ENCODE data around the gene ARSA.

ARSA gene

DNA sequence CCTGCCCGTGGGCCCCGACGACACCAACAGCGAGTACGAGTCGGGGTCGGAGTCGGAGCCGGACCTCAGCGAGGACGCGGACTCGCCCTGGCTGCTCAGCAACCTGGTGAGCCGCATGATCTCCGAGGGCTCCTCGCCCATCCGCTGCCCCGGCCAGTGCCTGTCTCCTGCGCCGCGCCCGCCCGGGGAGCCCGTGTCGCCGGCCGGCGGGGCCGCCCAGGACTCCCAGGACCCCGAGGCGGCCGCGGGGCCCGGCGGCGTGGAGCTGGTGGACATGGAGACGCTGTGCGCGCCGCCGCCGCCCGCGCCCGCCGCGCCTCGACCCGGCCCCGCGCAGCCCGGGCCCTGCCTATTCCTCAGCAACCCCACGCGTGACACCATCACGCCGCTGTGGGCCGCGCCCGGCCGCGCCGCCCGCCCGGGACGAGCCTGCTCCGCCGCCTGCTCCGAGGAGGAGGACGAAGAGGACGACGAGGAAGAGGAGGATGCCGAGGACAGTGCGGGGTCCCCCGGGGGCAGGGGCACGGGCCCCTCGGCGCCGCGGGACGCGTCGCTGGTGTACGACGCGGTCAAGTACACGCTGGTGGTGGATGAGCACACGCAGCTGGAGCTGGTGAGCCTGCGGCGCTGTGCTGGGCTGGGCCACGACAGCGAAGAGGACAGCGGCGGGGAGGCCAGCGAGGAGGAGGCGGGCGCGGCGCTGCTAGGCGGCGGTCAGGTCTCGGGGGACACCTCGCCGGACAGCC, 23.5 kb downstream of the ARSA start:
- DNase-seq (ENCODE audit: low spot score): no peak

GRCh38 chr22:50603511-50604255, 24.3 kb downstream of the ARSA start:
- no peak for DNase-seq (ENCODE audit: low spot score)

DNA sequence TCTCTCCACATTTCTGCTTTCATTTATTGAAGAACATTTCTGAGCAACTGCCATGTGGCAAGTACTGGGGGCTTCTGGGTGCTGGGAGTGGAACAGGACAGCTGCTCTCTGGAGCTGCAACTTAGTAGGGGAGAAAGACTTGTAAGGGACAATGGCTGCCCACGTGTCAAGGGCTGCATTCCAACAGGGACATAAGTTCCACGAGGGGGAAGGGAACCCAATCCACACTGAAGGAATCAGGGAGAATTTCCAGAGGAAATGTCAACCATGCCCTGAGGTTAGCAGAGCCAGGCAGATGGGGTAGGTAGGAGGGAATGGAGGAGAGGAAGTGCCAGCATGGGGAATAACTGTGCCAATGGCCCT, 25.6 kb downstream of the ARSA start:
- no peak for DNase-seq (ENCODE audit: low spot score)

GRCh38 chr22:50601669-50602337, 26.1 kb downstream of the ARSA start:
- no peak for DNase-seq (ENCODE audit: low spot score)

- DNase-seq (ENCODE audit: low spot score): no peak
Observed at GRCh38 chr22:50600967-50601668, 26.8 kb downstream of the ARSA start.

DNA sequence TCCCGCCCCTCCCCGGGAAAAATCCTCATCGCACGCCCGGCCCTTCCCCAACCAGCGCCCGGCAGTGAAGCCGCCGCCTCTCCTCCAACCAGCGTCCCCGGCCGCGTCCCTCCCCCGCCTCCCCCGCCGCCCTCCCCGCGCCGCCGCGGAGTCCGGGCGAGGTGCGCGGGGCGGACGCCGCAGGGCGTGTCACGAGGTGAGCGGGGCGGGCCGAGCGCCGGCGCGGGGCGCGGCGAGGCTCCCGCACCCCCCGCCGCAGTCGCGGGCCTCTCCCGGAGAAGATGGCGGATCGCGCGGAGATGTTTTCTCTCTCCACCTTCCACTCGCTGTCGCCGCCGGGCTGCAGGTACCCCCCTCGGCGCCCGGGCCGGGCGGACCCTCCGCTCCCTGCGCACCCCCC, 27.4 kb downstream of the ARSA start, which contains the start of gene MAPK8IP2:
TSS of gene MAPK8IP2 (plus strand) at position 256 of the 400 bp plus-strand sequence. CDS start at position 282, 26 bp downstream.
- no peak for DNase-seq (ENCODE audit: low spot score)

DNA sequence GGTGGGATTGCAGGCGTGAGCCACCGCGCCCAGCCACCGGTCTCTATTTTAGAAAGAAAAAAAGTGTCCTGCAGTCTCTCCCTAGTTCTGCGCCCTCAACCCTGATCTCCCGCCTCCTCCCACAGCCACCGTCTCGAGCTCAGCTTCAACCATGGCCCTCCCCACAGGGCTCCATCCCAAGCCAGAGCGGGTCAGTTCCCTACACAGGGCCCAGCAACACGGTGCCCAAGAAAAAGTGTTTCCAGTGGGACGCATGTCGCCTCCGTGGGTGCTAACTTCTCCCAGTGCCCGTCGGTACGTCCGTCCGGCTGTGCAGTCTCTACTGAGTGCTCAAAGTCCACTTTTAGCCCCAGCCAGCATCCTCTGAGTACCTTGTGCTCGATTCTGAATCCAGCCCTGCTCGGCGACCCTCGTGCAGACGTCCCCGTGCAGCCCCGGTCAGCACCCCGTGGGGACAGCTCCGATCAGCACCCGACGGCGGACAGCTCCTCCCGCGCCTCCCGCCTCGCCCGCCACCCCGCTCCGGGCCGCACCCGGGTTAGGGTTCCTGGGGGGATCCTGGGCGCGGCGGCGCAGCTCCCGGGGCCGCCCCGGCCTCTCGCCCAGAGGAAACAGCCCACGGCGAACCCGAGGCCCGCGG, 28.0 kb downstream of the ARSA start:
- peak; percentile 56 for DNase-seq (ENCODE audit: low spot score)

GRCh38 chr22:50597097-50597496, 30.9 kb downstream of the ARSA start:
- no peak for DNase-seq (ENCODE audit: low spot score)

DNA sequence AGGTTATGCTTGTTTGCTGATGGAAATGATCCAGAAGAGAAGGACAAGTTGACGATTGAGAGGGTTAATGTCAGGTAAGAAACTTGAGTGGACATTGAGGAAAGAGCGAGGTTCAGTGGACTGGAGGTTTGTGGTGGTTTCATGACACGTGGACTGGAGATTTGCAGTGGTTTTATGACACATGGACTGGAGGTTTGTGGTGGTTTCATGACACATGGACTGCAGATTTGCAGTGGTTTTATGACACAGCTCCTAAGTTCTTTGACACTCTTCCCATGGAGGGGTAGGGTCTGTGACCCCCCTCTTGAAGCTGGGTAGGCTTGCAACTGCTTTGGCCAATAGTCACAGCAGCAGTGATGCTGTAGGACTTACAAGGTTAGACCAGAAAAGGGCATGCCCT, 32.8 kb downstream of the ARSA start:
- DNase-seq (ENCODE audit: low spot score): no peak

GRCh38 chr22:50587407-50587806, 40.5 kb downstream of the ARSA start:
- no peak for DNase-seq (ENCODE audit: low spot score)

DNA sequence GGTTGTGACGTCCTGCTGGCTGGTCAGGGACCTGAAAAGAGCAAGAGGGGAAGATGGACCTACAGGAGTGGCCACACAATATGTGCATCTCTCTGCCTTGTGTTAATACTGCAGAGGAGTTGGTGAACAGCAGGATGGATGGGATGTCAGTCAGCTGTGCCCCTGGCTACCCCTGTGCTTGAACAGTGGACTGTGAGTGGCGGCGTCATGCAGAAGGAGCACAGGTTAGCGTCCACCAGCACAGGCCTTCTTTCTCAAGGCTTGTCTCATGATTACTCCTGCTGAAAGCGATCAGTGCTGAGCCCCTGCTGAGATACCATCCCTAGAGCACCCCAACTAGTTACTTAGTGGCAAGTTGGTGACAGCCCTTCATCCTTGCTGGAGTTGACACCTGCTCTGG, 41.5 kb downstream of the ARSA start:
- no peak for DNase-seq (ENCODE audit: low spot score)

DNA sequence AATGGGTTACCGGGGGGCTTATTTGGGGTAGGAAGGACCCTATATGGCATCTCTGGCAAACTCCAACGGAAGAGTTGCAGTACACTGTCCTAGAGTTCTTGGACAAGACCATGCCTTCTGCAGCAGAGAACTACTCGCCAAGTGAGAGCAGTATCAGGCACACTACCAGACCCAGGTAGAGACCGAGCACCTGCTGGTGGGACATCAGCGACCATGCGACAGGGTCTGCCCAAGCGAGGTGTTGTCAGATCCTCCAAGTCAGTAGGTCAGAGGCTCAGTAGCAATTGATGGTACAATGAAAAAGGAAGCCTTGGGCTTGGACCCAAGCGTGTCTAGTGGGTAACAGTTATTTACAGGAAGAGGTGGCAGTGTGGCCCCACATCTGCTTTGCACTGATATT, 42.2 kb downstream of the ARSA start:
- DNase-seq (ENCODE audit: low spot score): no peak

DNA sequence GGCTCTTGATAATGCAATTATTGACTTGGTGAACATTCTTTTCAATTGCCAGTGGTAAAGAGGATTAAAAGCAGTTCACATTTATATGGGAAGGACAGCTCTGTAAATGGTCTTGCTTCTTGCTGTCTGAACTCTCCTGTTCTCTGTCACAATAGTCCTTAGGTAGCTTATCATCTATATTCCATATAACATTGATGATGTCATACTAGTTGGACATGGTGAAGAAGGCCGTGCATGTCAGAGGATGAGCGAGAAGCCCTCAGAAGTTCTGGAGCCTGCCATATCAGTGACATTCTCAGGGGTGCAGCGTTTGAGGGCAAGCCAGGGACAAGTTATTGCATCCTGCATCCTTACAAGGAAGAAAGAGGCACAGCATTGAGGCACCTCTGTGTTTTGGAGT, 42.7 kb downstream of the ARSA start:
- no peak for DNase-seq (ENCODE audit: low spot score)

- no peak for DNase-seq (ENCODE audit: low spot score)
Observed at GRCh38 chr22:50584106-50585096, 43.6 kb downstream of the ARSA start.

- no peak for DNase-seq (ENCODE audit: low spot score)
Observed at GRCh38 chr22:50583294-50583861, 44.6 kb downstream of the ARSA start.

- DNase-seq (ENCODE audit: low spot score): peak; percentile 98
Observed at GRCh38 chr22:50582493-50583293, 45.3 kb downstream of the ARSA start, which contains the start of gene CHKB. Gene CHKB, minus strand, starts transcription at chr22:50582849. Its CDS starts 68 bp downstream, at chr22:50582781.

- DNase-seq (ENCODE audit: low spot score): peak; percentile 30
Observed at GRCh38 chr22:50581950-50582492, 45.9 kb downstream of the ARSA start.

- DNase-seq (ENCODE audit: low spot score): no peak
Observed at GRCh38 chr22:50581031-50581949, 46.7 kb downstream of the ARSA start.

All from CD4-positive, alpha-beta T cell treated with Interleukin-2 at 100 ng/mL for 4 hours (primary cell).